ENCODE data around the gene CACNG1.

GRCh38 chr17:67021196-67021595 is 23.2 kb upstream of the CACNG1 start:
- TF ChIP-seq POLR2A (IDR thresholded peaks at IDR 0.05; ENCODE audit: low read length) (no peak), GATA1 (IDR thresholded peaks at IDR 0.05; ENCODE audit: low read depth, low read length) (no peak)

Measured in erythroblast (primary cell).